IMR-90 (cell line): ENCODE measurements around the gene LAG3. TPM values are rescaled to one million over a fixed set of nuclear protein-coding genes. Genes with fewer than 3 reads are reported as not detected.

Experiments
- RFX5 ChIP-seq: IDR thresholded peaks from 2 replicates; pipeline ENCODE4 v1.8.0; 2012; ENCODE audit warnings: low read depth, mild to moderate bottlenecking, low read length, moderate library complexity
- SMC3 ChIP-seq: fragments of 150-350 bp; IDR thresholded peaks from 2 replicates; pipeline ENCODE4 v1.6.1; 2016; ENCODE audit warnings: low read depth, mild to moderate bottlenecking, antibody characterized with exemption, low read length, moderate library complexity
- polyA plus RNA-seq, 3 experiments: library from polyadenylated mRNA; depleted of rRNA; stranded (reverse); fragments of >200 nt; gene quantifications; 2 replicates each; pipeline ENCODE4 v1.2.3, GENCODE V29; 2012; ENCODE audit warnings: low replicate concordance in 1 of 3
- total RNA-seq: library from RNA; depleted of rRNA; stranded (reverse); fragments of >200 nt; gene quantifications from 2 replicates; pipeline ENCODE4 v1.2.3, GENCODE V29; 2012

The LAG3 gene
- total and polyA plus RNA-seq, 2 of the 4 experiments (the other 2 are of a cell fraction): 0.41 TPM; not detected in 1

GRCh38 chr12:6766651-6767349 is 5.5 kb upstream of the LAG3 start (continued):
- TF ChIP-seq SMC3 (peak; percentile 39), RFX5 (no peak)
